GM10266 (cell line): Measurements from ENCODE around the gene MUC20.
"Not testable (repeated sequence)": the region's sequence is repeated elsewhere in the genome, so short reads cannot be mapped to it uniquely, and the experiment has no call there.

ENCODE experiments used
- DNase-seq: peaks from one replicate; pipeline ENCODE4 v3.0.0; 2012; ENCODE audit errors: extremely low spot score
- CTCF ChIP-seq: IDR thresholded peaks from 2 replicates; pipeline ENCODE4 v1.5.1; 2012; ENCODE audit warnings: mild to moderate bottlenecking, low read depth; ENCODE audit not compliant: control insufficient read depth, insufficient read depth; ENCODE audit errors: missing control alignments

Gene MUC20

GRCh38 chr3:195739561-195740111, 18.9 kb downstream of the MUC20 start:
- TF ChIP-seq CTCF = no peak
- DNase-seq = no peak

GRCh38 chr3:195744437-195744836, 23.7 kb downstream of the MUC20 start:
- TF ChIP-seq CTCF = no peak
- no peak for DNase-seq

- DNase-seq = no peak
- TF ChIP-seq CTCF = no peak
These were observed 25.6 kb downstream of the MUC20 start for GRCh38 chr3:195746346-195746745.

GRCh38 chr3:195746751-195747150, 26.0 kb downstream of the MUC20 start:
- no peak for DNase-seq
- no peak for TF ChIP-seq CTCF

GRCh38 chr3:195748661-195749060, 27.9 kb downstream of the MUC20 start:
- no peak for TF ChIP-seq CTCF

GRCh38 chr3:195749101-195749500, 28.3 kb downstream of the MUC20 start:
- DNase-seq = not testable (repeated sequence)

More at GRCh38 chr3:195748661-195749060, 27.9 kb downstream of the MUC20 start:
- no peak for DNase-seq

GRCh38 chr3:195750797-195751520, 30.2 kb downstream of the MUC20 start:
- TF ChIP-seq CTCF = no peak
- DNase-seq = no peak
